Measurements from ENCODE around the gene DUSP16.
"Not testable (repeated sequence)": the region's sequence is repeated elsewhere in the genome, so short reads cannot be mapped to it uniquely, and the experiment has no call there.

The DUSP16 gene

DNA sequence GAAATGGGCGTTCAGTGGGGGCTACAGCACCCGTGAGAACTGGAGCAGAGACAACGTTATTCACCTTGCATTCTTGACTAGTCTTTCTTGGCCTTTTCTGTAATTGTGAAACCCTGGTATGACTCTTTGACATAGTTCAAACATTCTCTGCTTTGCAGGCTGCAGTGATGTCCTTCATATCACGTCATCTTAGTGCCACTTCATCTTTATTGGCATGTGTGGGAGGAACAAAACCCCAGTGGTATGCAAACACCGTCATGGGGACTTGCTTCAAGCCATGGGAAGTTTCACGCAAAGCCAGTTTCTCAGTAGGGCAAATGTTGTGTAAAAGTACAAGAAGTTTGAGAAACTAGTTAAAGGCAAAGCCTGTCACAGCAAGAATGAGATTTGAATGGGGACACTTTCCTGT, 20.2 kb upstream of the DUSP16 start:
- peak; percentile 21 for DNase-seq

DNA sequence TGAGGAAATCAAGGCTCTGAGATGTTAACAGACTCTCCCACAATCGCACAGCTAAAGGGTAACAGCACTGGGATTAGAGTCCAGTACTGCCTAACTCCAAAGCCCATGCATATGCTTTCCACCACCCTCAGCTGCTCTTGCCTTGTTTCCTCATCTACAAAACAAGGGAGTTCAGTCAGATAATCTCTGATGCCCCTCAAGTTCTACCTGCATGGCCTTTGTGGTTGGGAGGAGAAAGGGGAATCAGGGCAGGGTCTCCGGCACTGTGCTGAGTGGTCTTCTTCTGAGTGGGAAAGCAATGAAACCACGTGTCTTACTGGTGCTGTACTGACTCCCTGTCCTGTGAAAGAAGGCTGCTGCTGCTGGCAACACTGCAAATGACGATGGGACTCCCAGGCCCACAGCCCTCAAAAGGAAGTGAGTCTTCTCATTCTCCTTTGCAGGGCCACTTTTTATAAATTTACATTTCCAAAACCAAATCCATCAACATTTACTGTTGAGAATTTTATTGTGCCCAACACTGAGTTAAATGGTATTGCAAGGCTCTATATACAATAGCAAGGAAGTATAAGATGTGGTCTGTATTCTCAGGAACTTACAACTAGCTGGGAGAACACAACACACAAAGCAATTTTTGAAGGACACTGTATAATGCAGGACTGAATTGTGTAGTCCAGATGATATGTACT, 19.7 kb upstream of the DUSP16 start:
- DNase-seq: no peak

GRCh38 chr12:12580716-12581115, 18.1 kb upstream of the DUSP16 start:
- DNase-seq: not testable (repeated sequence)

GRCh38 chr12:12577786-12578185, 15.1 kb upstream of the DUSP16 start:
- no peak for DNase-seq

DNA sequence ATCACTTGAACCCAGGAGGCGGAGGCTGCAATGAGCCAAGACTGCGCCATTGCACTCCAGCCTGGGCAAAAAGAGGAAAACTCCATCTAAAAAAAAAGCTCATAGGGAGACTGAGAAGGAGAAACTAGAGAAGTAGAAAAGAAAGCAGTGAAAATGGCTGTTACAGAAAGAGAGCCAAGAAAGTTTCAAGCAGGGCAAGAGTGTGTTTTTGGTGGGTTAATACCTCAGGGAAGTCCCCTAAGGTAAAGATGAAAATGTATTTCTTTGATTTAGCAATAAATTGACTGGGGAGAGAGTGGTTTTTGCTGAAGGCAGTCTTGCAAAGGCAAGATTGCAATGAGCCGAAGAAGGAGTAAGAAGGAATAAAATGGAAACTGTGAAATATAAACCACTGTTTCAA, 10.0 kb upstream of the DUSP16 start:
- DNase-seq: no peak

- not testable (repeated sequence) for DNase-seq
Observed at GRCh38 chr12:12565971-12566370, 3.3 kb upstream of the DUSP16 start.

- DNase-seq: no peak
Observed at GRCh38 chr12:12564911-12565310, 2.2 kb upstream of the DUSP16 start.

- no peak for DNase-seq
Observed at GRCh38 chr12:12563290-12563928, 746 bp upstream of the DUSP16 start.

- DNase-seq: peak; percentile 38
Observed at GRCh38 chr12:12562016-12562483, 613 bp downstream of the DUSP16 start.

GRCh38 chr12:12561371-12562015, 1.2 kb downstream of the DUSP16 start:
- DNase-seq: peak; percentile 40

DNA sequence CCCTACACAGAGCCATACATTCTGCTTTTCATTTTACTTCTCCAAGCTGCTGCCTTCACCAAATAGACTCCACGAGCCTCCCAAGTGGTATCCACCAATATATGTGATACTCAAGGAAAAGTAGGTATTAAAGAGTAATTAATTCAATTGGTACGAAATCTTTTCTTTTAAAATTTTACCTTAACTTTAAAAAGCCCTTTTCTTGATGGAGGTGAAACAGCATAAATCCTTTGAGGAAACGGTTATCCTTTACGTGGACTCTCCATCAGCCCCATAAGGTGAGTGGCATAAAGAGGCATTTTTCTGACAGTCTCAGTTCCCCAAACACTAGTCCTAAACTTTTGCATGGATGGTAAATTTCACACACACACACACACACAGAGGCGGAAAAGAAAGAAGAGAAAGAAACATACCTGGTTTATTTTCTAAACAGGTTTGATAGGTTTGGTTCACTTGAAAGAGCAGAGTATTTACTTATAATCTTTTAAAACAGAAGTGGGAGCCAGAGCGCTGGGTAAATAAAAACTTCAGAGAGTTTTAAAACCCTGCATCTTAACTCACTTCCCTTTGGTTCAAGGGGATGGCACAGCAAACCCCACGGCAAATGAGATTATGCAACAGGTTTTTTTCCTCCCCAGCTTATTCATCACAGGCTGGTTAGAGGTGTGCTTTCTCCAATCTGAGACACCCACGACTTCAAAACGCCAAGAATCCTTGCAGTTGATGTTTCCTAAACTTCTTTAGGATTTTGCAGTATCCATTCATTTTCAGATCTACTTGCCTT, 1.9 kb downstream of the DUSP16 start:
- DNase-seq: peak; percentile 27

DNA sequence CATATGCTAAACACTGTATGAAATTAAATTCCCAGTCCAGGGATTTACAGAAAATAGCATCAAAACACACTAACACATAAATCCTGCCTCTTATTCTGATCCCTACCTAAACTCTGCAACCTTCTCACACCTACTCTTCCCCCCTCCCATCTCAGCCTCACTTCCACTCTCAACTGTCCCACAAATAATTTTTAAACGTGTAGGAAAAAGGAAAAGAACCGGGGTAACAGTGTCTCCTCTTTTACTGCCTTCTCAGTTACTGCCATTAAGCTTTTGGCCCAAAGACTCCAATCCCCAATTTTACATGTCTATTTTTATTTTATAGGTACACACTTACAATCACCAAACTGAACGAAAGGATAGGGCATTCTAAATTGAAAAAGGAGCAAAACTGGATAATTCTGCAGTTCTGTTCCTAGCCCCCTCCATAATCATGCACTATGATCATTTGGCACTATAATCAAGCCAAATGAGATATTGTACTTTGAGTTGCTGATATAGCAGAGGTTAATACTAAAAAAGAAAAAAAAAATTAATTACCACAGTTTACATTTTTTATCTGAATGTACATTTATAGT, 2.9 kb downstream of the DUSP16 start:
- DNase-seq: no peak

DNA sequence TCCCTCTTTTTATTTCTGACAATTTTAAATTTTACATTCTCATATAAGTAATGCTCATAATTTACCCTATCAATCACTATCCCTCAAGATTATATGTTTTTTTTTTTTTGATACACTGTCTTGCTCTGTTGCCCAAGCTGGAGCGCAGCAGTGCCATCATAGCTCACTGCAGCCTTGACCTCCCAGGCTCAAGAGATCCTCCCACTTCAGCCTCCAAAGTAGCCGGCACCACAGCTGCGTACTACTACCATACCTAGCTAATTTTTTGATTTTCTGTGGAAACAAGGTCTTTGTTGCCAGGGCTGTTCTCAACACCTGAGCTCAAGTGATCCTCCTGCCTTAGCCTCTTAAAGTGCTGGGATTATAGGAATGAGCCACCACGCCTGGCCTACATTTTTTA, 4.4 kb downstream of the DUSP16 start:
- no peak for DNase-seq

DNA sequence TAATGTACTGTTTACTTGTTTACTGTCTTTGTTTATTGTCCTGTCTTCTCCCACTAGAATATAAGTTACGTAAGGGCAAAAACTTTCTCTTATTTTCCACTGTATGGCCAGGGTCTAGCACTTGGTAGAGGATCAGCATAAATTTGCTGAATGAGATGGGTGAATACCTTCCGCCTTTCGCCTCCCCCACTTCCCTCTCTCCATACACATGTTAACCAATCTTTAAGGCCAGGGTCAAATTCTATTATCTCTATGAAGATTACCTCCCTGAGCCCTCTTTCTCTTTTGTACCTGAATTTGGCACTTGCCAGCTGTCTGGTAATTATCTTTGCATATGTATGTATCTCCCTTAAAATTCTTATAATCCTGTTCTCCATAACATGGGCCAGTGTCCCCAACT, 4.9 kb downstream of the DUSP16 start:
- DNase-seq: no peak

GRCh38 chr12:12555656-12556055, 7.0 kb downstream of the DUSP16 start:
- DNase-seq: no peak

DNA sequence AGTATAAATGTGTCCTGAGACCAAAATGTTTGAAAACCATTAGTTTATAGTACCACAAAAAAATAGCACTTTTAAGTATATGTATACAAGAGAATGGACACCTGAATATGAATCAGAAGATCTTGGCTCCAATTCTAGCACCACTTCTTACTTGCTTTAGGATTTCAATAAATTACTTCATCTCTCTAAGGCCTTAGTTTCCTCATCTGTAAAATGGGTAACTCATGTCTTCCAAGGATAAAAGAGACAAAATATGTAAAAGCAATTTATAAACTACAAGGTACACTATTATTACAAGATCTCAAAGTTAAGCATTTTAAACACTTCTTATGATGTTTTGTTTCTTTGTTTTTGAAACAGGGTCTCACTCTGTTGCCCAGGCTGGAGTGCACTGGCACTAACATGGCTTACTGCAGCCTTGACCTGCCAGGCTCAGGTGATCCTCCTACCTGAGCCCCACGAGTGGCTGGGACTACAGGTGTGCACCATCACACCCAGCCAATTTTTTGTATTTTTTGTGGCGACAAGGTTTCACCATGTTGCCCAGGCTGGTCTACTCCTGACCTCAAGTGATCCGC, 9.4 kb downstream of the DUSP16 start:
- DNase-seq: no peak

- DNase-seq: no peak
Observed at GRCh38 chr12:12551115-12551514, 11.5 kb downstream of the DUSP16 start.

- no peak for DNase-seq
Observed at GRCh38 chr12:12550277-12550676, 12.4 kb downstream of the DUSP16 start.

GRCh38 chr12:12549426-12549825, 13.2 kb downstream of the DUSP16 start:
- no peak for DNase-seq

GRCh38 chr12:12548713-12549112, 13.9 kb downstream of the DUSP16 start:
- DNase-seq: no peak

DNA sequence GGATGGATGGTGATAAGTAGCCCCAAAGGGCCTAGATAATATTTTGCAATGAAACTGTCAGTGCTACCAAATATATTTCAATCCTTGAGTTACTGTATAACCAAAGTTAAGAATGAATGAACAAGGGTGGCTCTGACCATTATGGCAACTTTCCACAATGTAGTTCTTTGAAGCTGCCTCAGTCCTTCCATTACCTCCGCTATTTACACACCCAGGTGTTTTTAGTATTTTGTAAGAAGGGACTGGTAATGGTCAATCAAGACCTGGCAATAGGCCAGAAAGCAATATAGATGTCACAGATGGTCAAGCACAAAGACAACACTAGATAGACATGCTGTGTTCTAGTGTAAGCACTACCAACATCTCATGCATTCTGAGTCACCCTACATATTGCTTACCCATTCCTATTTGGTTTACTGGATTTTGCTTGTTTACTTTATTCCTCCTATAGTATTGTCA, 16.3 kb downstream of the DUSP16 start:
- DNase-seq: no peak

DNA sequence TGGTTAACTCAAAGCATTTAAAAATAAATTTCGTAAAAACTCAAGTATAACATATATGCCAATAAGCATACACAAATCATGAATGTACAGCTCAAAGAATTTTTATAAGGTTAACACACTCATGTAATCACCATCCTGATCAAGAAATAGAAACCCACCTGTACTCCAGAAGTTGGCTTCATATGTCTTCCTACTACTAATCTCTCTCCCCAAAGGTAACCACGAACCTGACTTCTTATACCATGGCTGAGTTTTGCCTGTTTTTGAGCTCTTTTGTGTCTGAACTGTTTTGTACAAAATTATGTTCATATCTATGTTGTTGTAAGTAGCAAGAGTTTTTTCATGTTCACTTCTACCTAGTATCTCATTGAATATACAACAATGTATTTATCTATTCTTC, 18.7 kb downstream of the DUSP16 start:
- DNase-seq: no peak

DNA sequence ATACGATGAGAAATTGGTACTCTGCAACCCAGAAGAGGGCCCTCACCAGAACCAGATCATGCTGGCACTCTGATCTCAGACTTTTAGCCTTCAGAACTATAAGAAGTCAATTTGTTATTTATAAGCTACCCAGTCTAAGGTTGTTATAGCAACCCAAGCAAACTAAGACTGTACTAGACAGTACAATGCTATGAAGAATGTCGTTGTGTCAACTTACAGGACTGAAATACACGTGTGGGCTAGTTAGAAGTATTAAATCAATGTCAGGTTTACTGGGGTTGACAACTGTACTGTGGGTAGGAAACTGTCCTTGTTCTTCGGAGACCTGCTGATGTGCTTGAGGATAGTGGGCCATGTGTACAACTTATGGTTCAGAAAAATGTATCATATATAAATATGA, 19.7 kb downstream of the DUSP16 start:
- no peak for DNase-seq
